ENCODE data around the gene ZNFX1. TPM values are rescaled to one million over a fixed set of nuclear protein-coding genes. Genes with fewer than 3 reads are reported as not detected.

The ZNFX1 gene
- total RNA-seq, 2 experiments from 2014 or later, result 50.6 to 51.6 TPM

DNA sequence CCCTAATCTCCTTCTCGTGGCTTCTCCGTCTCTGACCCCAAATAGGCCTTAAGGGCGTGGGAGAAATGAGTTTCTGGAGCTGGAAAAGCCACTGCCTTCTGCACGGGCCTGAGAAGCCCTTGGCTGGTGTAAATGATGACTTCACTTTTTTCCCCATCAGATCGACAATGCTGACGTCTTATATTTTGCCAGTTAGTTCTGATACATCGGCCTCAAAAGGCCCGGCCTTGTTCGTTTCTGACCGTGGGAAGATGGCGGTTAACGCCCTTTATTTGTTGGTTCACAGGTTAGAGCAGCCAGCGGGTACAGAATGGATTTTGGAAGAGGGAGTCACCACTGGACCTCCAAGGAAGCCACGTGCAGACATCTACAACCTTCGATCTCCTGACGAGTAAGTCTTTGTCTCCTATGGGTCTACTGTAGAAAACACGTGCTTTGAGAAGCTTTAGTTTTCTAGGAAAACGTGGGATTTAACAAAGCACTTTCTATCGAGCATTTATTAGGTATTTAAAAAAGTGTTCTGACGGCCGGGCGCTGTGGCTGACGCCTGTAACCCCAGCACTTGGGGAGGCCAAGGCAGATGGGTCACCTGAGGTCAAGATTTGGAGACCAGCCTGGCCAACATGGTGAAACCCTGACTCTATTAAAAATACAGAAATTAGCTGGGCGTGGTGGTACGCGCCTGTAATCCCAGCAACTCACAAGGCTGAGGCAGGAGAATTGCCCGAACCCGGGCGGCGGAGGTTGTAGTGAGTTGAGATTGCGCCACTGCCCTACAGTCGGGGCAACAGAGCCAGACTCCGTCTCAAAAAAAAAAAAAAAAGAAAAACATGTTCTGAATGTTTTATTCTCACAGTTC, 1.2 kb upstream of the ZNFX1 start:
- Mint-ChIP-seq H3K36me3 (ENCODE audit: low read depth) (peaks cover 93% of the 10 kb centered on the region), H3K4me1 (ENCODE audit: low read depth) (peaks cover 78% of the 10 kb centered on the region), H3K9me3 (peaks cover 23% of the 10 kb centered on the region), H3K27me3 (peaks cover 4% of the 10 kb centered on the region), H3K4me3 (peak overlapping the region; percentile 89), H3K27ac (peak overlapping the region; percentile 93)
- intact Hi-C loops (cut with DNase I, micrococcal nuclease), result loop anchor here (1.0 to 2.0 kb wide), 4 partner anchors 60 to 233 kb away; partner anchors contain the start of genes DDX27 (in 2 of the 2), CSE1L (in 1 of the 2) and STAU1 (in 1 of the 2)
- Histone ChIP-seq H3K9me3 (ENCODE audit: control insufficient read depth in 1 of 2, insufficient read depth in 1 of 2, low read length in 2 of 2) (peaks cover 15 to 45% of the 10 kb centered on the region in 2 experiments), H3K27me3 (ENCODE audit: control insufficient read depth in 1 of 2, insufficient read depth in 2 of 2, low read length in 2 of 2) (no peaks in the 10 kb centered on the region), H3K4me1 (ENCODE audit: insufficient read depth, low read length) (peaks cover 77% of the 10 kb centered on the region), H3K4me3 (ENCODE audit: low read length) (peak overlapping the region; percentile 80), H3K36me3 (ENCODE audit: insufficient read depth, low read length) (peaks cover 61% of the 10 kb centered on the region), H3K27ac (ENCODE audit: low read depth in 1 of 2, low read length in 2 of 2) (peak overlapping the region; percentile 90 to 95)
- ATAC-seq (ENCODE audit: poor library complexity), result peak; percentile 1
- peak in 7 of 14 experiments; percentile 5 to 50 (median 11) for DNase-seq
- ChIA-PET POLR2A (interaction anchor here (0.6 to 2.0 kb wide), 10 partner anchors 9 to 534 kb away, joined by 3 to 15 read pairs (median 4); partner anchors contain the start of genes CSE1L and SLC9A8), CTCF (no interaction called here)
- no peak for TF ChIP-seq CTCF (IDR thresholded peaks at IDR 0.05)

DNA sequence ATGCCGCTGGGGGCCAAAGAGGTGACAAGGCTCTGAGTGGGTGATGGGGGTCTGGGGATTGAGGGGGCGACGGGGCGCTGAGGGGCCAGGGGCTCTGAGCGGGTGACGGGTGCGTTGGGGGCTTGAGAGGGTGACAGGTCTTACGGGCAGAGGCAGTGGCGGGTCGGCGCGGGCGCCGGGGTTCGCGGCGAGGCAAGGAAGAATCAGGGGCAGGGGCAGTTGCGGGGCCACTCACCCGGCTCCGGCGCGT, 146 bp downstream of the ZNFX1 start:
- H3K9me3 ChIP-seq (ENCODE audit: control insufficient read depth in 1 of 2, insufficient read depth in 1 of 2, low read length in 2 of 2), result peaks cover 14 to 32% of the 10 kb centered on the region in 2 experiments
- peaks cover 78% of the 10 kb centered on the region for H3K4me1 ChIP-seq (ENCODE audit: insufficient read depth, low read length)
- intact Hi-C loops (cut with DNase I, micrococcal nuclease), result loop anchor here (1.0 to 2.0 kb wide), 4 partner anchors 58 to 231 kb away; partner anchors contain the start of genes DDX27 (in 2 of the 2), CSE1L (in 1 of the 2) and STAU1 (in 1 of the 2)
- ATAC-seq (ENCODE audit: poor library complexity) (no peak), DNase-seq (no peak)
- peak overlapping the region; percentile 89 for H3K4me3 Mint-ChIP-seq
- ChIA-PET CTCF (no interaction called here), POLR2A (interaction anchor here (0.6 to 2.7 kb wide), 14 partner anchors 9 to 535 kb away, joined by 3 to 18 read pairs (median 3); partner anchors contain the start of genes CSE1L, DDX27, SLC9A8 and STAU1)
- peak overlapping the region; percentile 78 to 95 for H3K27ac ChIP-seq (ENCODE audit: low read depth in 1 of 2, low read length in 2 of 2)
- H3K36me3 Mint-ChIP-seq (ENCODE audit: low read depth), result peaks cover 90% of the 10 kb centered on the region
- H3K4me1 Mint-ChIP-seq (ENCODE audit: low read depth), result peaks cover 67% of the 10 kb centered on the region
- peak overlapping the region; percentile 93 for H3K27ac Mint-ChIP-seq
- TF ChIP-seq CTCF (IDR thresholded peaks at IDR 0.05), result no peak
- peaks cover 12% of the 10 kb centered on the region for H3K9me3 Mint-ChIP-seq
- H3K27me3 Mint-ChIP-seq, result peaks cover 4% of the 10 kb centered on the region
- H3K36me3 ChIP-seq (ENCODE audit: insufficient read depth, low read length), result peaks cover 61% of the 10 kb centered on the region
- H3K4me3 ChIP-seq (ENCODE audit: low read length), result peak overlapping the region; percentile 80
- H3K27me3 ChIP-seq (ENCODE audit: control insufficient read depth in 1 of 2, insufficient read depth in 2 of 2, low read length in 2 of 2), result no peaks in the 10 kb centered on the region

DNA sequence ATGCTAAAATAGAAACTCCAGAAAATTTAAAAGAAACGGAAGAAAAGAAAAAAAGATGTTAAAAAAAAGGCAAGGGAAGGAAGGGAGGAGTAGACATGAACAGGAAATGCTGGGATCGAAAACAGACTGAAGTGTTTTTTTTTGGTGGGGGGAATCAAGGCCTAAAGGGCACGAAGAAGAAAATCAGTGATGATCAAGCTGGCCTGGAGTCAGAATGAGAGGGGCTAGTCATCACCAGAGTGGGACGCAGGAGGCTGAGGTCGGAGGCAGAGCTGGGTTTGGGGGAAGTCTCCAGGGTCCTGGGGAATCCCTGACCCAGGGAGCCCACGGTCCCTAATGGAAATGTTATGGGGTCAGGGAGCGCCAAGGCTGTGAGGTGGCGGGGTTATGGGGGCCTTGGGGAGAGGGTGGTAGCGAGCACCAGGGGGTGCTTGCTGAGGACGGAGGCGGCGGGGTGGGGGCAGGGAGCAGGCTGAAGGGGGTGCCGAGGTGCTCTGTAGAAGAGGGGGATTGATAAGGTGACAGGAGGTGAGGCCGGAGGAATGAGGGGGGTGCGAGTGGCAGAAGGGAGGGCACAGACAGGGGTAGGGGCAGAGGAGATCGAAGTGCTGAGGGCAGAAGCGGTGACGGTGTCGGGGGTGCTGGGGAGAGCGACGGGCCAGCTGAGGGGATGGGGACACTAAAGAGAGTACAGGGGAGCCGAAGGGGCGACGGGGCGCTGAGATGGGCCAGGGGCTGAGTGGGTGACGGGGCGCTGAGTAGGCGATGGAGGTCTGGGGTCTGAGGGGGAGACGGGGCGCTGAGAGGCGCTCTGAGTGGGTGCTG, 684 bp downstream of the ZNFX1 start:
- Mint-ChIP-seq H3K9me3 (peaks cover 10% of the 10 kb centered on the region), H3K27ac (peak overlapping the region; percentile 93), H3K4me1 (ENCODE audit: low read depth) (peaks cover 67% of the 10 kb centered on the region), H3K27me3 (peaks cover 4% of the 10 kb centered on the region), H3K4me3 (peak overlapping the region; percentile 89), H3K36me3 (ENCODE audit: low read depth) (peaks cover 90% of the 10 kb centered on the region)
- H3K9me3 ChIP-seq (ENCODE audit: control insufficient read depth in 1 of 2, insufficient read depth in 1 of 2, low read length in 2 of 2), result peaks cover 9 to 26% of the 10 kb centered on the region in 2 experiments
- DNase-seq, result peak in 13 of 14 experiments; percentile 6 to 57 (median 15)
- ATAC-seq (ENCODE audit: poor library complexity), result no peak
- CTCF ChIA-PET, result interaction anchor here (1.2 kb wide), 2 partner anchors 31 to 60 kb away, joined by 5 read pairs; no protein-coding TSS in a partner anchor
- no peak for TF ChIP-seq CTCF (IDR thresholded peaks at IDR 0.05)
- intact Hi-C loops (cut with DNase I, micrococcal nuclease), result no loop called here
- peak overlapping the region; percentile 80 for H3K4me3 ChIP-seq (ENCODE audit: low read length)
- POLR2A ChIA-PET, result interaction anchor here (0.6 to 2.7 kb wide), 14 partner anchors 8 to 536 kb away, joined by 3 to 18 read pairs (median 3); partner anchors contain the start of genes CSE1L, DDX27, SLC9A8 and STAU1
- no peaks in the 10 kb centered on the region for H3K27me3 ChIP-seq (ENCODE audit: control insufficient read depth in 1 of 2, insufficient read depth in 2 of 2, low read length in 2 of 2)
- H3K27ac ChIP-seq (ENCODE audit: low read depth in 1 of 2, low read length in 2 of 2), result peak overlapping the region; percentile 78 to 95
- H3K36me3 ChIP-seq (ENCODE audit: insufficient read depth, low read length), result peaks cover 61% of the 10 kb centered on the region
- H3K4me1 ChIP-seq (ENCODE audit: insufficient read depth, low read length), result peaks cover 74% of the 10 kb centered on the region

Data from CD4-positive, alpha-beta T cell (primary cell).